Fibroblast of skin of abdomen (primary cell): ENCODE results near the gene HIVEP3.

Experiments
- DNase-seq: peaks from one replicate; pipeline ENCODE4 v3.0.0-alpha.2; 2013

Gene HIVEP3

DNA sequence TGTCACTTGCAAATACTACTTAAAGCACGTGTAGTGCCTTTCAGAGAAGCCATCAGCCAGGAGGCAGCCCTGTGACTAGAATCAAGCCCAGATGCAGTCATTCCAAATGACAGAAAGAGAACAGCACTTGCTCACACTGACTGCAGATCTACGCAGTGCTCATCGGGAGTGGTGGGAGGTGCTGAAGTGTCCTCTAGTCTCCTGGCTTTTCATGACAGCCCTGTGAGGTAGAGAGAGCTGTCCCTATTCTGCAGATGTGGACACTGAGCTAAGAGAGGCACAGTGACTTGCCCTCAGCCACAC is 371.9 kb downstream of the HIVEP3 start:
- DNase-seq, result no peak

DNA sequence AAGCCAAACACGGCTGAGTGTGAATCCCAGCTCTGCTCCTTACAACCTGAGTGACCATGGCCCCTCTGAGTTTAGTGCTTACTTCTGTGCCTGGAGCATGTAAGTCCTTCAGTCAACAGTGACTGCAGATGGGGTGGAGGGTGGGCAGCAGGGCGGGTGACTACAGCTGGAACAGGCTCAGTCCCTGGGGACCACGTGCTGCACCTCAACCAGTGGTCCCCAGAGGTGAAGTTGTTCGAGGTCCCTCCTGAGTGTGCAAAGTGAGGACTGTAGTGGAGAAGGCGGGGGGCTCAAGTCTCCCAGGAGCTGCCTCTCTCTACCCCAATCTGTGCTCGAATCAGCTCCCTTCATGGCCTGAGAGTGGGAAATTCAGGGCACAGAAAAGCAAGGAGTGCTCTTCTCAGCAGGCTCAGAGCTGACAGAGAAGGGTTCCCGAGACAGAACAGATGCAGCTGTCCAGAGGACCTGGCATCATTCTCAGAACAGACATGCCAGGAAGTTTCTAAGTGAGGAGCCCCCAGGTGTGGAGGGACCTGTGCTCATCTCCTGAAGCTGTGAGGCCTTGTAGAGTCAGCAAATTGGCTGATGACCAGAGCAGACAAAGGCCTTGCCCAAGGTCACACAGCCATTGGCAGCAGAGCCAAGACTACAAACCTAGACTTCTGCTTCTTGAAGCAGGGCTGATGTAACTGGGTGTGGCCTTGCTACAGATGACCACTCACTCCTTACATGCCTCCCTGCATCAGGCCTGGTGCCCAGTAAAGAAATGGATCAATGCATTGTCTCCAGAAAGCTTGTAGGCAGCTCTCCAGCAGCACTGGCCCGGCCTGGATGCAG is 372.5 kb downstream of the HIVEP3 start:
- no peak for DNase-seq

DNA sequence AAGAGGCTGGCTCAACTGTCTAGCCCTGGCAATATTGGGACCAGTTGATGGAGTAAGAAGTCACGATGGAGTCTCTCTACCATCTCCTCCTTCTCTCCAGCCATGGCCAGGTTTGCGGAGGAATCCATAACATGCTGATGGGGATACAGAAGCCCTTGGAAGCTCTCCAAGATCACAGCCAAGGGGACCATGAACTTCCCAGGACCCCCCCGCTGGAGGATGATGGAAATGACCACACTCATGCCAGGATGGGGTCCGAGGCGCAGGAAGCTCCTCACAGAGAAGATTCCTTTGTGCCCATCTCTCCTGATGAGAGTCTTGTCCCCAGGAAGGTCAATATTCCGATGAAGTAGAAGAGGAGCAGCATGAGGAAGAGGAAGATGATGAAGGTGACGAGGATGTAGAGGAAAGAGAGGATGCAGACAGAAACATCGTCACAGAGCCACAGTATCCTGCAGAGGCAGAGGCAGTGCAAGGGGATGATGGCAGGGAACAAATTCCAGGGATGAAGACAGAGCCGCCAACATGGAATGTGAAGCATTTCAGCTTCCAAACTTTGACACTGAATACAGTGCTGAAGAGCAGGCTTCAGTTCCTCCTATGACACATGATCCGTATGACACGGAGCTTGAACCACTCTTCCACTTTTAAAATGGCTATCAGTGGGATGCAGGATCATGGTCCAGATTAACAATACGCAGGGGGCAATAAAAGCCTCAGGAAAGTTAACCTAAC is 376.4 kb downstream of the HIVEP3 start:
- peak; percentile 31 for DNase-seq

DNA sequence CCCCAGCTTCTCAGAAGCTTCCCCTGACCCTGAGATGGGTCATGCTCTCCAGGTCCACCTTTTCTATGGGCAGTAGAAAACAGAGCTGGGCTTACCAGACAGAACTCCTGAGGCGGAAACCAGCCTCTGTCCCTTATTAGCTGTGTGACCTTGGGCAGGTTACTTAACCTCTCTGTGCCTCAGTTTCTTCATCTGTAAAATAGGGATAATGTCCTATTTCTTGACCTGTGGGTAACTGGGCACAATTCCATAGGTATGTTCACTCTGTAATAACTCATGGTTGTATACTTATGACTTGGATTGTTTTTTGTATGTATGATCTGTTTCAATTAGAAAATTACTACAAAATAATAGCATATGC is 377.1 kb downstream of the HIVEP3 start:
- DNase-seq, result no peak

DNA sequence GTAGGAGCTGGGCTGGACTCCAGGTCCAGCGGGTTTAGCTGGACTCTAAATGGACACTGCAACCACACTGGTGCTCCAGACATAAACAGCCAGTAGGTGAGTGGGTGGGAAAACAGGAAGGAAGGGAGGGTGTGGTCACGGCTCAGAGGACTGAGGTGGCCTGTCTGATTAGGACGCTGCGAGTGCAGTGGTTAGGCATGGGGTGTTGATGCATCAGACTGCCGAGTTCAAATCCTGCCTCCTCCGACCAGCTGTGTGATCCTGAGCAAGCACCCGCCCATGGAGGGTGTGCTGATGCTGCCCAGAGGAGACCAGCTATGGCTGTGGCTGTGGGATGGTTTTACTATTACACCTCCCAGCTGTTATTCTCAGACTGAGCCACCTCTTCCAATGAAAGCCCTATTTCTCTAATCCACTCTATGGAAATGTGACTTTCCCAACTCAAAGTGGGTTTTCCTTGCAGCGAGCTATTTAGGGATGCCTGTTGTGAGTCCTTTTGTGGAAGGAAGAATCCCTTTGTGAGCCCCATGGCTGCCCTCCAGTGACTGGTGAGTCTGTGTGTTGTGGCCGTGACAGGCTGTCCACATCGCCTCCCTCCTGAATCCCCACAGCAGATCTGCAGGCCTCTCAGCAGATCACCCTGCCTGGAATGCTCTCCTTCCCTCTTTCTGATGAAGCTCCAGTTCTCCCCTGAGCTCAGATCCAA is 377.7 kb downstream of the HIVEP3 start:
- DNase-seq, result no peak

DNA sequence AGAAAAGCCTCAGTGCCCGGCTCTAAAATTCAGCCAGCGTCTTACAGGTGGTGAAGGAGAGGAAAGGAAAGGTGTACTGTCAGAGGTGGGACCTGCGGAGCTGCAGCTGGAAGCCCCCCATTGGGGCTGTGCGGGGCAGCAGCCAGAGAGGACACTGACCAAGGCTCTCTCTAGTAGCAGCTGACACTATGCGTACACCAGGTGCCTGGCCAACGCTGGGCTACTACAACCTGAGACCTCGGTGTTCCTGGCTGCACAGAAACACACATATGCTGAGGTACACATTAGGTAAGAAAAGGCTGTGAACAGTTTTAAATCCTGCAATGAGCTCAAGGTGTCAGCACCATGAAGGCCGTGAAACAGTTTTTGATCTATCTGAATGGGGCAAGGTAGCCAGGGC is 378.7 kb downstream of the HIVEP3 start:
- DNase-seq, result no peak

DNA sequence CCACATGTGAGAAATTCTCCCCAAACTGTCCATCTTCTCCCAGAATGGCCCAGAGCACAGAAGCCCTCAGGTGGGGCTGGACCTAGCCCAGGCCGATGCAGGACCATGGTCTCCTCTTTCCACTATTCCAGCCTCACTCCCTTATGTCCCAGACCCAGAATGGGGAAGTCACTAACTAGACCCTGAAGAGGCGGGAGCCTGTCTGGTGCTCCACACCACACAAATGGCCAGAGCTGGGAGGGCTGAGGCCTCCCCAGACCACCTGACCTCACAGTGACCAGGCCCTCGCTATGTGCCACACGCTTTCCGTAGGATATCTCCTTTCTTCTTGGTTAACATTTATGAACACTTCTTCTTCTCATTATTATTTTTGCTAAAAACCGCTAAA is 379.3 kb downstream of the HIVEP3 start:
- DNase-seq, result no peak

DNA sequence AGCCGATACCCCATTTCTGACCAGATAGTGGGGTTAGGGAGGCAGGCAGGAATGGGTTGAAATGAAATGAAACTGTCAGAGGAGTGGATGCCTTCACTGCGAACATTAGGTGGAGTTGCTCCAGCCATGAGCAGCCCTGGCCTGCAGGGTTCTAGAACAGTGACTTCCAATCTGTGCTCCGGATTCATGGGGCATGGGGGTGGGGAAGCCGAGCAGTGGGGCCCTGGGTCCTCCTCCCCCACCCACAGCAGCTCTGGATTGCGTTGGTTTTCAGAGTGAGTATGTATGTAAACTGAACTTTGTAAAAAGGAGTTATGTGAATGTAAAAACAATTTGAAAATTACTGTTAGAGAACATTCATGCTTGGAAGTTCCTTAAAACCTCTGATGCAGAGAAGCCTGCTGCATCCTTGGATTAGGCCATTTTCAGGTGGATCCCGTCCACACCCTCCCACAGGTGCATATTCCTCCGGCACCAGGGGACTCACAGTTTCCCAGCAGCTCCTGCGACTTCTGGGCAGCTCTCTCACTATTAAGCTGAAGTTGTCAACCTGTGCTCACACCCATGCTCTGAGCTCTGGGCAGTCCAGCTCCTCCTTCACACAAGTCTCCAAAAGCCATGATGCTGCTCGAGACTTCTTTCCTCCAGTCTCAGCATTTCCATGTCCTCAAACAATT is 379.8 kb downstream of the HIVEP3 start:
- DNase-seq, result no peak

DNA sequence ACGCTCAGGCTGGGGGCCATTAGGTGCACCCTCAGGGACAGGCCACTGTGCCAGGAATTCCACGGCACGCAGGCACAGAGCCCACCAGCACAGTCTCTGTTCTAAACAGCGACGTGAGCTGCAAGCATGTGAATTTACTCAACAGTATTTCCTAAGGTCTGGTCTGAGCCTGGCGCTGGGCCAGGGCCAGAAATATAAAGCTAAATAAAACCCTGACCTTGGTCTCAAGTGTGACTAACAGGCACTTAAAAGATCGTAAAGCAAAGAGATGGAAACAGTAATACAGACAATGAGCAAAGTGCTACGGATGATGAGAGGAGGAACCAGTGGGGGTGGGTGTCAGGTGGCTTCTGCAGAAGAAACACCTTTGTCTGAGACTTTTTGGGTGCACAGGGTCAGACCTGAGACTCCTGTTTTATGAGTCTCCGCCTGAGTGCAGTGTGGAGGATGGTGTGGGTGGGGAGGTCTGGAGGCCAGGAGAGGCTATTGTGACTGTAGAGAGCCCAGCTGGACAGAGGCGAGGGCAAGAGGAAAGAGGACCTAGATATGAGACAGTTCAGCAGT is 380.9 kb downstream of the HIVEP3 start:
- DNase-seq, result peak; percentile 84

DNA sequence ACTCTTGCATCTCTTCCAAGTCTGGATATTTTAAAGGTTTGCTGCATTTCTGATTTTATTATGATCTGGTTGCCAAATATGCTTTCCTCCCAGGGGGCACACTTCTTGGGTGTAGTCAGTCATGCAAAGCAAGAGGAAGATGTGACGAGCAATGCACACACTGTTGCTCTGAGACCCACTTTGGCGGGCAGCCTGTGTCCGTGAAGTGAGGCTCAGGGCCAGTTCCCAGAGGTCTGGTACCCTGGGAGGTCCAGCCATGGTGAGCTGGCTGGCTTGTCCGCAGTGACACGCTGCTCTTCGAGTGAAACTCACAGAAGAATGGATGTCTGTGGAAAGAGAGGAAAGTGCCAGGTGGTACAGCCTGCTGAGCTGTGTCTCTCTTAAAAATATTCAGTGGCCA is 381.5 kb downstream of the HIVEP3 start:
- DNase-seq, result peak; percentile 81

DNA sequence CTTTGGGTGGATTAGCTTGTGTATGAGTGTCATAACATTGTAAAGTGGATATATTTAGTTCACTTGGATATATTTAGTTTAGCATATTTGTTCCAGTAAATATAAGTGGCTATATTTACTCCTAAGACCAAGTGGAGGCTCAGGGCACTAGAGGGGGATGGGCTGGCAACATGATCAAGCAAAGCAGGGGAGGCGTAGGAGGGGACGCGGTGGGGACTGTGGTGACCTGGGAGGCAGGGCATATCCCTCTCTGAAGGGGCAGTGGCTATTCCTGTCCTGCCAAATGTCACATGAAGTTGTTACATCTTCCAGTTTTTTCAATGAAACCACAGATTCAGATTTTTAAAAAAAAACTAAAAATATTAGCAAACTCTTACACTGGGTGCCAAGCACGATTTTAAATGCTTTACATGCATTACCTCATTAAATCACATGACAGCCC is 382.3 kb downstream of the HIVEP3 start:
- DNase-seq, result no peak

DNA sequence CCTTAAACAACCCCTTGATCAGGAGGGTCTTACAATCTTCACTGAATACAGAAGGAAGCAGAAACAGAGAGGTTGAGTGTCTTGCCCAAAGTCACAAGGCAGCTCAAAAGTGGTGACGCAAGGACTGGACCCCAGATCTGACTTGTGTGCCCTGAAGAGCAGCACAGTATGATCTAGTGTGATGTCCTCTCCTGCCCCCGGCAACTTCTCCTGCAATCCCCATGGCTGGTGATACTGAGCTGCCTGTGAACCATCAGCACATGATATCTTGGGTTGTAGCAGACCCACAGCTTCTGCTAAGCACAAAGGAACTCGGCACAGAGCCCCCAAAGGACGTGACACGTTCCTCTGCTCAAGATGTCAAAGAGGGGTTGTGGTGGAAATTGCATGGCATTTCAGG is 383.0 kb downstream of the HIVEP3 start:
- DNase-seq, result no peak

DNA sequence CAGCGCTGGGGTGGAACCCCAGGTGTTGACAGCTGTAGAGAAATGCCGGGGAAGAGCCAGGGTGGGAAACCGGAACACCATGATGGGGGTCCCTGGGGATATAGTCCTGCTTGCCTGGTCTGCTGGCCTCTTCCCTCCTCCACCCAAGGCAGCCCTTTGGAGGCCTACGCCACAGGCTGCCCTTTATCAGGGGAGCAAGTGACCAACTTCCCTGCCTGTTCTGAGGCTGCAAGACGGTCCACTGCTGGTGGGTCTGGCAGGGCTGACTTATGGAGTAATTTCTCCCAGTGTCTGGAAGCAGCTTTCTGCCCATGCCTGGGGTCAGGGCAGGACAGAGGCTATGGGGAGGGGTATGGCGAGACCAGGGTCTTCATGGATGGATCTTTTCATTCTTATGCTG is 383.4 kb downstream of the HIVEP3 start:
- no peak for DNase-seq

DNA sequence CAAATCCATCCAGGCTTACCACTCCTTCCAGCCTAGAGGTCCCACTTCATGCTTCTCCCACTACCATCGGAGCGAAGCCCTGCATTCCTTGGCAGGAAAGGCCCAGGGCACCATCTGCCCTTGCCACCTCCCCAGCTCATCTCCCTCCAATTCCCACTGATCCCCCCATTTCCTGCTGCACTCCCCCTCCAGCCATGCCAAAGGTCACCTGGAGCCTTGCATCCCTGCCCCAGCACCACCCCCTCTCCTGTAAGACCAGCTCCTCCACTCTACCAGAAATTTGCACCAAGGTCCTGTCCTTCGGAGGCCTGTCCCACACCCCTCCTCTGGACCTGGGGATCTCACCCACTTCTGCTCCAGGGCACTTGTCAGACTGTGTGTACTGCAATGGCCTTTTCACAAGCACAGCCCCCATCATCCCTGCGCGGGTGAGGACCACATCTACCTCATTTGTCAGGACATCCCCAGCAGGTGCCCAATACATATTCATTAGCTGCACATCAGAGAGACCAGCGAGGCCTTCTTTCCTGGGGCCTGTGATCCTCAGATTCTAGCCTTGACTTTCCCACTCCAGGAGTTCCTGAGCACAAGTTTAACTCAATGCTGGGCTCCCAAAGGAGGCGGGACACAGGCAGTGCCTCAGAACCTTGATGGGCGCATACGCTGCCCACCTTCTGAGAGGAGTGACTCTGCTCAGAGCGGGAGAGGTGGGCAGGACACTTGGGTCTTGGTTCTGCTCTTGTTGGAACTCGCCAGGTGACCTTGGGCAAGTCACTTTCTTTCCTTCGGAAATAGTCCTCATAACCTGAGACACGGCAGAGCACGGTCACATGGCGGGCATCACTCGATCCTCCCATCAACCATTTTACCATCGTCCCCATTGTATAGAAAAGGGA is 384.3 kb downstream of the HIVEP3 start:
- DNase-seq, result no peak

DNA sequence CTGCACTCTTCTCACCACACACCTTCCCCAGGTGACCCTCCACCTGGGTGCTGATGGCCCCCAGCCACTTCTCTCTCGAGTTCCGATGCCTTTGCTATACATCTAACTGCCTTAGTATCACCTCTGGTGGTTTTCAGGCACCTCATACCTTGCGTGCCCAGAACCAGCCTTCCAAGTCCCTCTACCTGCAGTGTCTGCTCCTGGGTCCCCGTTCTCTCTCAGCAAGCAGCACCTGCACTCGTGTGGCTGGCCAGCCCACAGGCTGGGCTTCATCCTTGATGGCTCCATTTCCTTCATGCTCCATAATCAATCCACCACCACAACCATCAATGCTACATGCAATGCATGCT is 385.0 kb downstream of the HIVEP3 start:
- DNase-seq, result no peak

DNA sequence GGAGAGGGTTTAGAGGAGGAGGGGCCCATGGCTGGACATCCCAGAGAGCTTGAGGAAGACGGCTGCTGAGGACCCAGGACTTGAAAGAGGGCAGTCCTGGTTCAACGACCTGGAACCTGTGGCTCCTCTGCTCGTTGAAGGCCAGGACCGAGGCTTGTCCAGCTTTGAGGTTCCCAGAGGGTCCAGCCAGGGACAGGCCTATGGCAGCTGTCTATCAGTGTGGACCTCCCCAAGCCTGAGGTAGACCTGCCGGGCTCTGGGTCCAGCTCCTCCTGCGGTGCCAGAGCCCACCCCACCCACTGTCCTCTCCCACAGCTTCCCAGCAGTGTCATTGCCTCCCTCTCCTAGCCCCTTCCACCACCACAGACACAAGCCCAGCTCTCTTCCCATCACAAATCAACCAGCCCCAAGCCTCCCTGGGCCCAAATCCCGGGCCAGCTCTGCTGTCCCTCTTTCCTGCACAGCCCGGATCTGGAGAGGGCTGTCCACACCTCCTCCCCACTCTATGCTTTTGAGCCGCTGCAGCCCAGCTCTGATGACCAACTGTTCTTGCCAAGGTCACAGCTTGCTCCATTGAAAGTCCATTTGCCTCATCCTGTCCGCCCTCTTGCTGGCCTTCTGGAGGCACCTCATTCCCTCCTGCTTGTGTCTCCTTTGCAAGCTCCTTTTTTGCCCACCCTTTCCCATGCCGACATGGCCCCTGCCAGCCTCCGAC is 385.5 kb downstream of the HIVEP3 start:
- no peak for DNase-seq

DNA sequence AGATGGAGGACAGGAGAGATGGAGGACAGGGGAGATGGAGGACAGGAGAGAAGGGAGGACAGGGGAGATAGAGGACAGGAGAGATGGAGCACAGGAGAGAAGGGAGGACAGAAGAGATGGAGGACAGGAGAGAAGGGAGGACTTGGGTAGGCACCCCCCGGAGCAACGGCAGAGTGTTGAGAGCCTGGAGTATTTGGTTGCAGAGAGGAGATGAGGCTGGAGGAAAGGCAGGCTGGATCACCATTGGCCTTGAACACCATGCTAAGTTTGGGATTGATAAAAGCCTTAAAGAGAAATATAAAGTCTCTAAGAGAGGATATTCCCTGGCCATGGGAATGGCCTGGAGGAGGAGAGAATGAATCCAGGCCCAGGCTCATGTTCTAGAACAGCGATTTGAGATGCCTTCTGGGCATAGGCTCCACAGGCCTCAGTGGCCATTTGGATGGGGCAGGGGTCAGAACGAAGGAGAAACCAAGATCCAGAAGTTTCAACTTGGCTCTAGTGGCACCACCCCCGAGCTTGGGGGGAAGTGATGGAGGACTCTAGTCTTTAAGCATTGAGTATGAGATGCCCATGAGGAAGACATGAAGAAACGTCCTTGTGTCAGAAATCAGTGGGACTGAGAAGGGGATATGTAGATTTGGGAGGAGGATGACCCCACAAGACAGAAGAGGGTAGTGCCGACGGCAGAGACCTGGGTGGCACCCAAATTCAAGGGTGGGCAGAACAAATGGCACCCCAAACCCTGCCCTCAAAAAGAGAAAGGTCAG is 386.3 kb downstream of the HIVEP3 start:
- DNase-seq, result no peak

DNA sequence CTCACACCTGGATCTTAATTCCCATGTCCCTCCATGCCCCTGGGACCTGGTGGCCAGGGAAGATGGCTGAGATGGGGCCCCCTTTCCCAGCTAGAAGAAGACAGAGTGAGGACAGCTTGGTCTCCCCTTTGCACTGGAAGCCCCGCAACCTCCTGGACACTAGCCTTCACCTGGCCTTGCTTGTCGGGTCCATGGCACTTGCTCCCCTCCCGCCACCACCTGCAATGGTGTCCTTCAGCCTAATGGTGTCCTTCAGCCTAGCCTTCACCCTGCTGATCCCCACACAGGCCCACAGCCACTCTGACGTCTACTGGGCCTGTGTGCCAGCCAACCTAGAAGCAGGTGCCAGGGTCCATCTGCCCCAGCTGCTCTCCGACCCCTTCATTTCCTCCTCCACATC is 388.3 kb downstream of the HIVEP3 start:
- no peak for DNase-seq

DNA sequence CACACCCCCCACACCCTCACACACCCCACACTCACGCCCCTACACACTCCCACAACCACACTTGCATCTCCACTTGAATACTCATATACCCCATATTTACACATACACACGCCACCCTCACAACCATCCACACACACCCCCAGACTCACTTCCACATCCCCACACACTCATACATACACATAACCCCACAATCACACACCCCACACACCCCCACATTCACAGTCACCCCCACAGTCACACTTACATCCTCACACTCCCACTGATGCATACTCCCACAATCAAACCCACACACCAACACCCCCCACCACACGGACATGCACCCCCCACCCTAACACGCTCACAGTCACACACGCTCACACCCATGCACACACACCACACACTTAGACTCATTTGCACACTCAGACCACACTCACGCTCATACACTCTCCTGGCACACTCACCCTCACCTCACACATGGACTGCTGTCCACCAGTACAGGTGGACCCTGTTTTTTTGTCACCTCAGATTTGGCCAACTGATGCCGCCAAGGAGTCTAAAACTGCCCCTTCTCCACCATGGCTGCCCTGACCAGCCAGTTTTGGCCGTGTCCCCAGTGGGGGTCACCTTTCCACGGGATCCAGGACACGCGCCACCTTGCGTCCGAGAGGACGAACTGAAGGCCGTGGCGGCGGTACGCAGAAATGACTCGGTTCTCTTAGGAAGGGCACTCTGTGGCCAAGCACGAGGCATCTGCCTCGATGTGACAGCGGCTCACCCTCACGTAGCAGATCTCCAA is 388.9 kb downstream of the HIVEP3 start:
- DNase-seq, result no peak
